ENCODE results near the gene OR2V2.
"Not testable (repeated sequence)": the region's sequence is repeated elsewhere in the genome, so short reads cannot be mapped to it uniquely, and the experiment has no call there.

OR2V2 gene

GRCh38 chr5:181146927-181147636, at the start of gene OR2V2:
Gene OR2V2 (plus strand): TSS chr5:181147586. CDS start chr5:181154943, 7,357 bp downstream.
- not testable (repeated sequence) for DNase-seq (ENCODE audit: low spot score)

- DNase-seq (ENCODE audit: low spot score): not testable (repeated sequence)
Measured at GRCh38 chr5:181097759-181098491, 49.5 kb upstream of the OR2V2 start.

GRCh38 chr5:181098762-181099601, 48.4 kb upstream of the OR2V2 start:
- DNase-seq (ENCODE audit: low spot score): no peak

- DNase-seq (ENCODE audit: low spot score): no peak
Measured at GRCh38 chr5:181099602-181100086, 47.7 kb upstream of the OR2V2 start.

- DNase-seq (ENCODE audit: low spot score): no peak
Measured at GRCh38 chr5:181100121-181100875, 47.1 kb upstream of the OR2V2 start.

GRCh38 chr5:181101030-181101641, 46.2 kb upstream of the OR2V2 start:
- DNase-seq (ENCODE audit: low spot score): not testable (repeated sequence)

GRCh38 chr5:181101930-181102674, 45.3 kb upstream of the OR2V2 start:
- not testable (repeated sequence) for DNase-seq (ENCODE audit: low spot score)

GRCh38 chr5:181104259-181104568, 43.2 kb upstream of the OR2V2 start:
- not testable (repeated sequence) for DNase-seq (ENCODE audit: low spot score)

GRCh38 chr5:181104606-181105390, 42.6 kb upstream of the OR2V2 start:
- DNase-seq (ENCODE audit: low spot score): not testable (repeated sequence)

- no peak for DNase-seq (ENCODE audit: low spot score)
Measured at GRCh38 chr5:181105391-181106025, 41.9 kb upstream of the OR2V2 start.

- no peak for DNase-seq (ENCODE audit: low spot score)
Measured at GRCh38 chr5:181107699-181108098, 39.7 kb upstream of the OR2V2 start.

GRCh38 chr5:181108578-181109165, 38.7 kb upstream of the OR2V2 start:
- no peak for DNase-seq (ENCODE audit: low spot score)

- DNase-seq (ENCODE audit: low spot score): no peak
Measured at GRCh38 chr5:181109489-181110013, 37.8 kb upstream of the OR2V2 start.

- DNase-seq (ENCODE audit: low spot score): no peak
Measured at GRCh38 chr5:181111010-181111409, 36.4 kb upstream of the OR2V2 start.

- DNase-seq (ENCODE audit: low spot score): no peak
Measured at GRCh38 chr5:181112476-181112875, 34.9 kb upstream of the OR2V2 start.

- DNase-seq (ENCODE audit: low spot score): not testable (repeated sequence)
Measured at GRCh38 chr5:181113572-181113971, 33.8 kb upstream of the OR2V2 start.

GRCh38 chr5:181114284-181114843, 33.0 kb upstream of the OR2V2 start:
- no peak for DNase-seq (ENCODE audit: low spot score)
